ENCODE measurements around the gene AP2B1.

GRCh38 chr17:35765756-35766488 lies 178.8 kb downstream of the AP2B1 start:
- TF ChIP-seq CTCF (IDR thresholded peaks at IDR 0.05; ENCODE audit: low read depth, low read length), result no peak
- TF ChIP-seq EZH2phosphoT487 (IDR thresholded peaks at IDR 0.05; ENCODE audit: low read depth), result no peak

All from OCI-LY3 (cell line).